HEK293 (cell line): Measurements from ENCODE around the gene IQCE.

ENCODE experiments used
- BCL11A ChIP-seq: fragments of 450-650 bp; formaldehyde crosslinking; IDR thresholded peaks from 2 replicates; pipeline ENCODE4 v1.5.1; 2016; ENCODE audit warnings: low read depth, missing biosample characterization, missing genetic modification characterization
- EGR2 ChIP-seq: fragments of 450-650 bp; formaldehyde crosslinking; IDR thresholded peaks from 2 replicates; pipeline ENCODE4 v1.5.1; 2016; ENCODE audit warnings: low read depth, missing biosample characterization, missing genetic modification characterization
- GLIS1 ChIP-seq: fragments of 450-650 bp; formaldehyde crosslinking; IDR thresholded peaks from 2 replicates; pipeline ENCODE4 v1.5.1; 2016; ENCODE audit warnings: missing biosample characterization, missing genetic modification characterization
- HOXA7 ChIP-seq: sonication (generic); formaldehyde crosslinking; IDR thresholded peaks from 2 replicates; pipeline ENCODE4 v1.8.1; 2022; ENCODE audit warnings: missing genetic modification reagents, borderline replicate concordance
- MZF1 ChIP-seq: fragments of 450-650 bp; formaldehyde crosslinking; IDR thresholded peaks from 2 replicates; pipeline ENCODE4 v1.5.1; 2017; ENCODE audit warnings: missing biosample characterization, missing genetic modification characterization, borderline replicate concordance
- SETDB1 ChIP-seq: IDR thresholded peaks from one replicate; pipeline ENCODE4 v1.6.1; 2017; ENCODE audit warnings: mild to moderate bottlenecking, low read length, moderate library complexity, mixed read lengths; ENCODE audit not compliant: insufficient read length
- SP3 ChIP-seq: fragments of 450-650 bp; formaldehyde crosslinking; IDR thresholded peaks from 2 replicates; pipeline ENCODE4 v1.5.1; 2016; ENCODE audit warnings: missing biosample characterization, missing genetic modification characterization
- TRIM28 ChIP-seq: IDR thresholded peaks from 2 replicates; pipeline ENCODE4 v1.6.1; 2011; ENCODE audit warnings: low read length, control low read depth, borderline replicate concordance
- ZBTB20 ChIP-seq: fragments of 450-650 bp; formaldehyde crosslinking; IDR thresholded peaks from 2 replicates; pipeline ENCODE4 v1.5.1; 2016; ENCODE audit warnings: missing biosample characterization, missing genetic modification characterization
- ZBTB49 ChIP-seq: fragments of 450-650 bp; formaldehyde crosslinking; IDR thresholded peaks from 2 replicates; pipeline ENCODE4 v1.5.1; 2016; ENCODE audit warnings: missing biosample characterization, missing genetic modification characterization, low read depth
- ZBTB8A ChIP-seq: fragments of 450-650 bp; formaldehyde crosslinking; IDR thresholded peaks from 2 replicates; pipeline ENCODE4 v1.5.1; 2016; ENCODE audit warnings: missing biosample characterization, missing genetic modification characterization
- ZFP3 ChIP-seq: fragments of 450-650 bp; formaldehyde crosslinking; IDR thresholded peaks from 2 replicates; pipeline ENCODE4 v1.5.1; 2016; ENCODE audit warnings: low read depth, missing biosample characterization, missing genetic modification characterization
- ZIC2 ChIP-seq: fragments of 450-650 bp; formaldehyde crosslinking; IDR thresholded peaks from 2 replicates; pipeline ENCODE4 v1.5.1; 2016; ENCODE audit warnings: missing biosample characterization, missing genetic modification characterization
- ZNF138 ChIP-seq: fragments of 450-650 bp; formaldehyde crosslinking; IDR thresholded peaks from 2 replicates; pipeline ENCODE4 v1.5.1; 2016; ENCODE audit warnings: missing biosample characterization, missing genetic modification characterization, borderline replicate concordance
- ZNF140 ChIP-seq: fragments of 450-650 bp; formaldehyde crosslinking; IDR thresholded peaks from 2 replicates; pipeline ENCODE4 v1.5.1; 2016; ENCODE audit warnings: missing biosample characterization, missing genetic modification characterization
- ZNF24 ChIP-seq: fragments of 450-650 bp; formaldehyde crosslinking; IDR thresholded peaks from 2 replicates; pipeline ENCODE4 v1.5.1; 2016; ENCODE audit warnings: missing biosample characterization, missing genetic modification characterization
- ZNF302 ChIP-seq: fragments of 450-650 bp; formaldehyde crosslinking; IDR thresholded peaks from 2 replicates; pipeline ENCODE4 v1.5.1; 2016; ENCODE audit warnings: missing biosample characterization, missing genetic modification characterization, low read depth
- ZNF341 ChIP-seq: fragments of 450-650 bp; formaldehyde crosslinking; IDR thresholded peaks from 2 replicates; pipeline ENCODE4; 2016; ENCODE audit warnings: low read depth, missing biosample characterization, missing genetic modification characterization
- ZNF37A ChIP-seq: fragments of 450-650 bp; IDR thresholded peaks from 2 replicates; pipeline ENCODE4 v1.5.1; 2018; ENCODE audit warnings: missing biosample characterization, missing genetic modification characterization
- ZNF521 ChIP-seq: fragments of 450-650 bp; formaldehyde crosslinking; IDR thresholded peaks from 2 replicates; pipeline ENCODE4 v1.5.1; 2017; ENCODE audit warnings: missing biosample characterization, mild to moderate bottlenecking, missing genetic modification characterization
- ZNF530 ChIP-seq: fragments of 450-650 bp; formaldehyde crosslinking; IDR thresholded peaks from 2 replicates; pipeline ENCODE4 v1.5.1; 2016; ENCODE audit warnings: low read depth, missing biosample characterization, missing genetic modification characterization
- ZNF580 ChIP-seq: fragments of 450-650 bp; formaldehyde crosslinking; IDR thresholded peaks from 2 replicates; pipeline ENCODE4 v1.5.1; 2016; ENCODE audit warnings: missing biosample characterization, missing genetic modification characterization
- ZNF585B ChIP-seq: fragments of 450-650 bp; formaldehyde crosslinking; IDR thresholded peaks from 2 replicates; pipeline ENCODE4 v1.5.1; 2016; ENCODE audit warnings: missing biosample characterization, missing genetic modification characterization
- ZNF600 ChIP-seq: fragments of 450-650 bp; formaldehyde crosslinking; IDR thresholded peaks from 2 replicates; pipeline ENCODE4 v1.5.1; 2016; ENCODE audit warnings: missing biosample characterization, missing genetic modification characterization
- ZNF624 ChIP-seq: fragments of 450-650 bp; formaldehyde crosslinking; IDR thresholded peaks from 2 replicates; pipeline ENCODE4 v1.5.1; 2017; ENCODE audit warnings: missing biosample characterization, missing genetic modification characterization
- ZNF629 ChIP-seq: fragments of 450-650 bp; formaldehyde crosslinking; IDR thresholded peaks from 2 replicates; pipeline ENCODE4 v1.5.1; 2017; ENCODE audit warnings: missing biosample characterization, missing genetic modification characterization
- ZNF658 ChIP-seq: fragments of 450-650 bp; formaldehyde crosslinking; IDR thresholded peaks from 2 replicates; pipeline ENCODE4; 2016; ENCODE audit warnings: missing biosample characterization, missing genetic modification characterization
- ZNF670 ChIP-seq: fragments of 450-650 bp; formaldehyde crosslinking; IDR thresholded peaks from 2 replicates; pipeline ENCODE4 v1.5.1; 2016; ENCODE audit warnings: missing biosample characterization, missing genetic modification characterization, low read depth
- ZNF768 ChIP-seq: fragments of 450-650 bp; formaldehyde crosslinking; IDR thresholded peaks from 2 replicates; pipeline ENCODE4 v1.5.1; 2018; ENCODE audit warnings: missing biosample characterization, mild to moderate bottlenecking, missing genetic modification characterization
- ZNF785 ChIP-seq: fragments of 450-650 bp; formaldehyde crosslinking; IDR thresholded peaks from 2 replicates; pipeline ENCODE4 v1.5.1; 2016; ENCODE audit warnings: missing biosample characterization, missing genetic modification characterization
- ZNF837 ChIP-seq: fragments of 450-650 bp; formaldehyde crosslinking; IDR thresholded peaks from 2 replicates; pipeline ENCODE4 v1.5.1; 2016; ENCODE audit warnings: missing biosample characterization, missing genetic modification characterization
- ZSCAN4 ChIP-seq: fragments of 450-650 bp; formaldehyde crosslinking; IDR thresholded peaks from 2 replicates; pipeline ENCODE4 v1.5.1; 2017; ENCODE audit warnings: missing biosample characterization, missing genetic modification characterization
- TF ChIP-seq, protein P1 (sequence below): fragments of 450-650 bp; formaldehyde crosslinking; IDR thresholded peaks from 2 replicates; pipeline ENCODE4 v1.5.1; 2017; ENCODE audit warnings: missing biosample characterization, missing genetic modification characterization
- TF ChIP-seq, protein P2 (sequence below): fragments of 450-650 bp; formaldehyde crosslinking; IDR thresholded peaks from 2 replicates; pipeline ENCODE4 v1.5.1; 2016; ENCODE audit warnings: missing biosample characterization, missing genetic modification characterization, low read depth

Gene IQCE

GRCh38 chr7:2558629-2559282, at the start of gene IQCE (continued):
- TF ChIP-seq ZNF37A (tag by site-specific recombination) (no peak), ZNF580 (peak; percentile 80; the same call in 1 of the 2 replicates), ZBTB20 (peak; percentile 33; the same call in 1 of the 2 replicates), ZNF530 (tag by site-specific recombination) (no peak), EGR2 (peak; percentile 30; the same call in 1 of the 2 replicates), ZNF140 (tag by site-specific recombination) (no peak), ZNF658 (tag by site-specific recombination) (no peak), ZNF138 (no peak), ZNF341 (tag by site-specific recombination) (no peak), ZBTB49 (tag by site-specific recombination) (no peak), SP3 (tag by site-specific recombination) (peak; percentile 33; the same call in 1 of the 2 replicates), MZF1 (tag by site-specific recombination) (no peak), ZFP3 (no peak), ZNF629 (no peak), TRIM28 (no peak), ZNF768 (tag by site-specific recombination) (no peak), HOXA7 (CRISPR knock-in tag) (no peak), ZNF585B (tag by site-specific recombination) (no peak), ZNF600 (tag by site-specific recombination) (no peak), GLIS1 (tag by site-specific recombination) (no peak), BCL11A (tag by site-specific recombination) (no peak), ZNF302 (tag by site-specific recombination) (no peak), ZNF837 (tag by site-specific recombination) (no peak), ZNF24 (tag by site-specific recombination) (no peak), ZSCAN4 (no peak), ZNF521 (tag by site-specific recombination) (no peak), ZBTB8A (tag by site-specific recombination) (peak; percentile 27), ZNF624 (tag by site-specific recombination) (no peak), ZNF785 (tag by site-specific recombination) (no peak), ZNF670 (tag by site-specific recombination) (no peak), SETDB1 (no peak), ZIC2 (no peak)
- TF ChIP-seq, protein P1, sequence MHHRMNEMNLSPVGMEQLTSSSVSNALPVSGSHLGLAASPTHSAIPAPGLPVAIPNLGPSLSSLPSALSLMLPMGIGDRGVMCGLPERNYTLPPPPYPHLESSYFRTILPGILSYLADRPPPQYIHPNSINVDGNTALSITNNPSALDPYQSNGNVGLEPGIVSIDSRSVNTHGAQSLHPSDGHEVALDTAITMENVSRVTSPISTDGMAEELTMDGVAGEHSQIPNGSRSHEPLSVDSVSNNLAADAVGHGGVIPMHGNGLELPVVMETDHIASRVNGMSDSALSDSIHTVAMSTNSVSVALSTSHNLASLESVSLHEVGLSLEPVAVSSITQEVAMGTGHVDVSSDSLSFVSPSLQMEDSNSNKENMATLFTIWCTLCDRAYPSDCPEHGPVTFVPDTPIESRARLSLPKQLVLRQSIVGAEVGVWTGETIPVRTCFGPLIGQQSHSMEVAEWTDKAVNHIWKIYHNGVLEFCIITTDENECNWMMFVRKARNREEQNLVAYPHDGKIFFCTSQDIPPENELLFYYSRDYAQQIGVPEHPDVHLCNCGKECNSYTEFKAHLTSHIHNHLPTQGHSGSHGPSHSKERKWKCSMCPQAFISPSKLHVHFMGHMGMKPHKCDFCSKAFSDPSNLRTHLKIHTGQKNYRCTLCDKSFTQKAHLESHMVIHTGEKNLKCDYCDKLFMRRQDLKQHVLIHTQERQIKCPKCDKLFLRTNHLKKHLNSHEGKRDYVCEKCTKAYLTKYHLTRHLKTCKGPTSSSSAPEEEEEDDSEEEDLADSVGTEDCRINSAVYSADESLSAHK (tag by site-specific recombination), result no peak
- TF ChIP-seq, protein P2, sequence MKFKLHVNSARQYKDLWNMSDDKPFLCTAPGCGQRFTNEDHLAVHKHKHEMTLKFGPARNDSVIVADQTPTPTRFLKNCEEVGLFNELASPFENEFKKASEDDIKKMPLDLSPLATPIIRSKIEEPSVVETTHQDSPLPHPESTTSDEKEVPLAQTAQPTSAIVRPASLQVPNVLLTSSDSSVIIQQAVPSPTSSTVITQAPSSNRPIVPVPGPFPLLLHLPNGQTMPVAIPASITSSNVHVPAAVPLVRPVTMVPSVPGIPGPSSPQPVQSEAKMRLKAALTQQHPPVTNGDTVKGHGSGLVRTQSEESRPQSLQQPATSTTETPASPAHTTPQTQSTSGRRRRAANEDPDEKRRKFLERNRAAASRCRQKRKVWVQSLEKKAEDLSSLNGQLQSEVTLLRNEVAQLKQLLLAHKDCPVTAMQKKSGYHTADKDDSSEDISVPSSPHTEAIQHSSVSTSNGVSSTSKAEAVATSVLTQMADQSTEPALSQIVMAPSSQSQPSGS, result no peak
